CD4-positive, alpha-beta T cell treated with Interleukin-6 at 100 ng/mL for 8 hours (primary cell): ENCODE data around the gene WDR76.
"Not testable (repeated sequence)": the region's sequence is repeated elsewhere in the genome, so short reads cannot be mapped to it uniquely, and the experiment has no call there.

ENCODE experiments used
- DNase-seq: peaks from one replicate; pipeline ENCODE4 v3.0.0-alpha.2; 2020; ENCODE audit warnings: mixed read lengths, low spot score

Gene WDR76

GRCh38 chr15:43826508-43827341 is at the start of gene WDR76:
Gene WDR76 (plus strand): TSS chr15:43827002. CDS start chr15:43827033, 31 bp downstream.
- peak; percentile 64 for DNase-seq

- DNase-seq, result peak; percentile 73
Measured at GRCh38 chr15:43777267-43777914, 49.4 kb upstream of the WDR76 start.

- DNase-seq, result no peak
Measured at GRCh38 chr15:43779016-43779415, 47.8 kb upstream of the WDR76 start.

- DNase-seq, result no peak
Measured at GRCh38 chr15:43789409-43789808, 37.4 kb upstream of the WDR76 start.

- peak; percentile 100 for DNase-seq
Measured at GRCh38 chr15:43791993-43792760, 34.6 kb upstream of the WDR76 start, which contains the start of gene SERF2. Gene SERF2 (plus strand): TSS chr15:43792320. CDS start chr15:43792377, 57 bp downstream.

GRCh38 chr15:43792761-43793476 is 33.9 kb upstream of the WDR76 start:
- peak; percentile 25 for DNase-seq

GRCh38 chr15:43793647-43794046 is 33.2 kb upstream of the WDR76 start:
- DNase-seq, result no peak

GRCh38 chr15:43794269-43795037 is 32.3 kb upstream of the WDR76 start:
- DNase-seq, result no peak

GRCh38 chr15:43795197-43795596 is 31.6 kb upstream of the WDR76 start:
- DNase-seq, result no peak

GRCh38 chr15:43795997-43796396 is 30.8 kb upstream of the WDR76 start:
- no peak for DNase-seq

GRCh38 chr15:43796566-43796965 is 30.2 kb upstream of the WDR76 start:
- DNase-seq, result no peak

GRCh38 chr15:43799209-43799944 is 27.4 kb upstream of the WDR76 start:
- DNase-seq, result no peak

GRCh38 chr15:43799945-43800285 is 26.9 kb upstream of the WDR76 start, which contains the start of gene SERINC4:
Gene SERINC4 (minus strand): TSS chr15:43800220. CDS start chr15:43799986, 234 bp downstream.
- DNase-seq, result no peak

- DNase-seq, result peak; percentile 92
Measured at GRCh38 chr15:43800286-43801141, 26.3 kb upstream of the WDR76 start, which contains the start of gene HYPK. Gene HYPK (plus strand): TSS chr15:43800599. CDS start chr15:43800623, 24 bp downstream.

GRCh38 chr15:43802676-43803075 is 24.1 kb upstream of the WDR76 start:
- DNase-seq, result not testable (repeated sequence)

- DNase-seq, result no peak
Measured at GRCh38 chr15:43808435-43808950, 18.3 kb upstream of the WDR76 start.

GRCh38 chr15:43808960-43809678 is 17.7 kb upstream of the WDR76 start:
- no peak for DNase-seq

- DNase-seq, result not testable (repeated sequence)
Measured at GRCh38 chr15:43815064-43815463, 11.7 kb upstream of the WDR76 start.
